Measurements from ENCODE around the gene OR10S1.
"Not testable (repeated sequence)": the region's sequence is repeated elsewhere in the genome, so short reads cannot be mapped to it uniquely, and the experiment has no call there.

The OR10S1 gene

DNA sequence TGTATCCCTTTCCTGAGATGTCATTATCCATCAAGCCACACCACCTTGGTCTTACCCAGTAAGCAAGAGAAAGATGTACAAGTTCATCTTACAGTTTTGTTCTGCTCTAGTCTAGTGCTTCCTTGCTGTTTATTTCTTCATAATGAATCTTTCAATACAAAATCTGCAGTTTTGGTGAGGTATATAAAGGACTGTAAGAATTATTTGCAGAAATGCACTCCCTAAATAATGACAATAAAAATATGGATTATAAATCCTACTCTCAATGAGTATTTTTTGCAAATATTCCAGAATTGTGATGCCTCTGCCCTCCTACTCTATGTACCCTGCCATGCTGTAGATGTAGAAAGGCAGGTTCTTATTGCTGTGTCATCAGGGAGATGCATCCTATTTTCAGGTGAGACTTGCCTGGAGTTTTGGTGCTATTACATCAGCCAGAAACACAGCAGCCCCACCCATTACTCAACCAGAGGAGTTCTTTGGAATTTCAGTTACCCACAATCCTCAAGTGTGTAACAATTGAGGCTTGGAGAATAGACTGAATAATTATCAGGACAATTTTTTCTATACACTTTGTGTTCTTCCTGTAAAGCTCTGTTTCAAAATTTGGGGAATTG, at the start of gene OR10S1:
OR10S1 (minus strand) TSS at position 51 of the 617 bp plus-strand sequence. CDS start 117 bp downstream, outside the sequence.
- Histone ChIP-seq H3K9ac (no peak within 1 kb of the TSS), H3K27ac (no peak within 1 kb of the TSS), H3K79me2 (ENCODE audit: insufficient read depth, low read depth) (no peaks in the 10 kb centered on the region), H2AFZ (ENCODE audit: low read depth) (no peak within 1 kb of the TSS), H3K36me3 (ENCODE audit: insufficient read depth) (no peaks in the 10 kb centered on the region), H3K4me2 (no peak within 1 kb of the TSS), H3K4me1 (ENCODE audit: low read depth, poor library complexity, severe bottlenecking) (no peaks in the 10 kb centered on the region), H4K20me1 (ENCODE audit: insufficient read depth) (no peaks in the 10 kb centered on the region), H3K27me3 (ENCODE audit: insufficient read depth, low read depth) (no peaks in the 10 kb centered on the region), H3K4me3 (IDR thresholded peaks at IDR 0.05; ENCODE audit: insufficient read depth, low read depth, low read length) (no peak within 1 kb of the TSS)
- no peak for TF ChIP-seq CTCF (conservative IDR thresholded peaks at IDR 0.05; ENCODE audit: low read depth, low read length)

GRCh38 chr11:124026498-124026897, 48.9 kb upstream of the OR10S1 start, which contains the start of gene OR10G8:
TSS of gene OR10G8 (plus strand) at chr11:124026798. CDS start at chr11:124029623, 2,825 bp downstream.
- H3K36me3 ChIP-seq (ENCODE audit: insufficient read depth) = no peaks in the 10 kb centered on the region
- H4K20me1 ChIP-seq (ENCODE audit: insufficient read depth) = no peaks in the 10 kb centered on the region
- no peak within 1 kb of the TSS for H2AFZ ChIP-seq (ENCODE audit: low read depth)
- H3K4me3 ChIP-seq (IDR thresholded peaks at IDR 0.05; ENCODE audit: insufficient read depth, low read depth, low read length) = no peak within 1 kb of the TSS
- no peaks in the 10 kb centered on the region for H3K79me2 ChIP-seq (ENCODE audit: insufficient read depth, low read depth)
- H3K4me2 ChIP-seq = no peak within 1 kb of the TSS
- TF ChIP-seq CTCF (conservative IDR thresholded peaks at IDR 0.05; ENCODE audit: low read depth, low read length) = no peak
- H3K9ac ChIP-seq = no peak within 1 kb of the TSS
- no peaks in the 10 kb centered on the region for H3K27me3 ChIP-seq (ENCODE audit: insufficient read depth, low read depth)
- no peaks in the 10 kb centered on the region for H3K4me1 ChIP-seq (ENCODE audit: low read depth, poor library complexity, severe bottlenecking)
- no peak within 1 kb of the TSS for H3K27ac ChIP-seq

DNA sequence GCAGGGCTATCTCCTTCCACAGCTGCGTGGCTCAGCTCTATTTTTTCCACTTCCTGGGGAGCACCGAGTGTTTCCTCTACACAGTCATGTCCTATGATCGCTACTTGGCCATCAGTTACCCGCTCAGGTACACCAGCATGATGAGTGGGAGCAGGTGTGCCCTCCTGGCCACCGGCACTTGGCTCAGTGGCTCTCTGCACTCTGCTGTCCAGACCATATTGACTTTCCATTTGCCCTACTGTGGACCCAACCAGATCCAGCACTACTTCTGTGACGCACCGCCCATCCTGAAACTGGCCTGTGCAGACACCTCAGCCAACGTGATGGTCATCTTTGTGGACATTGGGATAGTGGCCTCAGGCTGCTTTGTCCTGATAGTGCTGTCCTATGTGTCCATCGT, 38.3 kb upstream of the OR10S1 start:
- H3K4me1 ChIP-seq (ENCODE audit: low read depth, poor library complexity, severe bottlenecking); H3K27me3 ChIP-seq (ENCODE audit: insufficient read depth, low read depth); H2AFZ ChIP-seq (ENCODE audit: low read depth); H4K20me1 ChIP-seq (ENCODE audit: insufficient read depth); H3K36me3 ChIP-seq (ENCODE audit: insufficient read depth); H3K4me3 ChIP-seq (IDR thresholded peaks at IDR 0.05; ENCODE audit: insufficient read depth, low read depth, low read length); H3K27ac ChIP-seq; H3K79me2 ChIP-seq (ENCODE audit: insufficient read depth, low read depth); H3K9ac ChIP-seq; H3K4me2 ChIP-seq: not testable (repeated sequence)

DNA sequence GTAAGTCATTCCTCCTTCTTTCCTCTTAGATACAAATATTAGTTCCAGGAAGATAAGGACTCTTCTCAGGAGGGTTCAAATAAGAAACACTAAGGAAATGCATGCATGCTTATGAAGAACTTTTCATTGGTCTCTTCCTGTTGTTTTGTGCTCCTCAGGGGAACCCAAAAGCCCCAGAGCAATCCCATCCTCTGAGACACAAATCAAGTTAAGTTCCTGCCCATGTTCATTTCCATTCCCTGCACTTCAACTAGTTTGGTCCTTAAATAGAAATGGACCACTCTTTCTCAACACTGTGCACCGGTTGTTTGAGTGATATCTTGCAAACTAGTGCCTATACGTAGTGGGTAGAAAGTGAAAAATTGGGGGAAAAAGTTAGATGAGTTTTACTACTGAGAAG, 35.1 kb upstream of the OR10S1 start, which contains the start of gene OR10G4:
OR10G4 (plus strand) TSS at position 301 of the 400 bp plus-strand sequence. CDS start 2,578 bp downstream, outside the sequence.
- Histone ChIP-seq H3K4me3 (IDR thresholded peaks at IDR 0.05; ENCODE audit: insufficient read depth, low read depth, low read length) (no peak within 1 kb of the TSS), H3K36me3 (ENCODE audit: insufficient read depth) (no peaks in the 10 kb centered on the region), H3K4me2 (no peak within 1 kb of the TSS), H3K4me1 (ENCODE audit: low read depth, poor library complexity, severe bottlenecking) (no peaks in the 10 kb centered on the region), H3K27me3 (ENCODE audit: insufficient read depth, low read depth) (no peaks in the 10 kb centered on the region), H3K27ac (no peak within 1 kb of the TSS), H4K20me1 (ENCODE audit: insufficient read depth) (no peaks in the 10 kb centered on the region), H2AFZ (ENCODE audit: low read depth) (no peak within 1 kb of the TSS), H3K79me2 (ENCODE audit: insufficient read depth, low read depth) (no peaks in the 10 kb centered on the region), H3K9ac (no peak within 1 kb of the TSS)
- TF ChIP-seq CTCF (conservative IDR thresholded peaks at IDR 0.05; ENCODE audit: low read depth, low read length) = no peak

DNA sequence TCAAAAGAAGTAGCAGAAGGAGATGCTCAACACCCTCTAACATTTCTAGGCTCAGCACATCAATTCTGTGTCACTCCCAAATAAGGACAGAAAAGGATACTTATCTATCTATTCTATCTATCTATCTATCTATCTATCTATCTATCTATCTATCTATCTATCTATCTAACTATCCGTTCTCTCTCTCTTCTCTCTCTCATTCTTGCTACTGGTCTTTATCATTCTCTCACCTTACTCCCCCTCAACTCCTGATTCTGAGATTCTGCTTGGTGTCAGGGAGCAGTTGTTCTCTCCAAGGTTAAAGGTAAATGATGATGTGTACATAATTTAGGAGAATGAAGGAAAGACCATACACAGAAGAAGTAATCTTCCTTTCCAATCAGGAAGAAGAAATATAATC, 17.5 kb upstream of the OR10S1 start, which contains the start of gene OR10G6:
OR10G6 (minus strand) TSS at position 43 of the 400 bp plus-strand sequence; CDS start at position 43, 0 bp downstream.
- no peak within 1 kb of the TSS for H3K27ac ChIP-seq
- no peak within 1 kb of the TSS for H3K9ac ChIP-seq
- H3K4me2 ChIP-seq = no peak within 1 kb of the TSS
- H3K79me2 ChIP-seq (ENCODE audit: insufficient read depth, low read depth) = no peaks in the 10 kb centered on the region
- no peak within 1 kb of the TSS for H3K4me3 ChIP-seq (IDR thresholded peaks at IDR 0.05; ENCODE audit: insufficient read depth, low read depth, low read length)
- no peak for TF ChIP-seq CTCF (conservative IDR thresholded peaks at IDR 0.05; ENCODE audit: low read depth, low read length)
- H2AFZ ChIP-seq (ENCODE audit: low read depth) = no peak within 1 kb of the TSS
- H3K4me1 ChIP-seq (ENCODE audit: low read depth, poor library complexity, severe bottlenecking) = no peaks in the 10 kb centered on the region
- H3K27me3 ChIP-seq (ENCODE audit: insufficient read depth, low read depth) = no peaks in the 10 kb centered on the region
- no peaks in the 10 kb centered on the region for H3K36me3 ChIP-seq (ENCODE audit: insufficient read depth)
- no peaks in the 10 kb centered on the region for H4K20me1 ChIP-seq (ENCODE audit: insufficient read depth)

Measured in KMS-11 (cell line).